GM10266 (cell line): Measurements from ENCODE around the gene PARS2.
A peak's percentile ranks its signal among the peaks of the same experiment; 100 is the strongest.

Experiments
- DNase-seq: peaks from one replicate; pipeline ENCODE4 v3.0.0; 2012; ENCODE audit errors: extremely low spot score
- TF ChIP-seq, protein P1 (sequence below): IDR thresholded peaks from 2 replicates; pipeline ENCODE4 v1.5.1; 2012; ENCODE audit warnings: mild to moderate bottlenecking, low read depth; ENCODE audit not compliant: control insufficient read depth, insufficient read depth; ENCODE audit errors: missing control alignments

PARS2 gene

DNA sequence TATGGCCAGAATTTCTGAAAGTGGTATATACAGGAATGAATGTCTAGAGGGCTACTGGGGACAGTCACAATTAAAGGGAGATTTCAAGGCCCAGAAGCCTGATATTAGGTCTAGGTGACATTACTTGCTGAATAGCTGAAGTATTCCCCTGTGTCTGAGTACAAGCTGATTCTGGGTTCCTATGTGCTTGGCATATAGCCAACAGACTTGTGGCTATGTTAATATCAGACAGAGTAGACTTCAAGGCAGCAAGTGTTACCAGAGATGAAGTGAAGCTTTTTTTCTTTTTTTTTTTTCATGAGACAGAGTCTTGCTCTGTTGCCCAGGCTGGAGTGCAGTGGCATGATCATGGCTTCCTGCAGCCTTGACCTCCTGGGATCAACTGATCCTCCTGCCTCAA is 40.3 kb downstream of the PARS2 start:
- TF ChIP-seq, protein P1, sequence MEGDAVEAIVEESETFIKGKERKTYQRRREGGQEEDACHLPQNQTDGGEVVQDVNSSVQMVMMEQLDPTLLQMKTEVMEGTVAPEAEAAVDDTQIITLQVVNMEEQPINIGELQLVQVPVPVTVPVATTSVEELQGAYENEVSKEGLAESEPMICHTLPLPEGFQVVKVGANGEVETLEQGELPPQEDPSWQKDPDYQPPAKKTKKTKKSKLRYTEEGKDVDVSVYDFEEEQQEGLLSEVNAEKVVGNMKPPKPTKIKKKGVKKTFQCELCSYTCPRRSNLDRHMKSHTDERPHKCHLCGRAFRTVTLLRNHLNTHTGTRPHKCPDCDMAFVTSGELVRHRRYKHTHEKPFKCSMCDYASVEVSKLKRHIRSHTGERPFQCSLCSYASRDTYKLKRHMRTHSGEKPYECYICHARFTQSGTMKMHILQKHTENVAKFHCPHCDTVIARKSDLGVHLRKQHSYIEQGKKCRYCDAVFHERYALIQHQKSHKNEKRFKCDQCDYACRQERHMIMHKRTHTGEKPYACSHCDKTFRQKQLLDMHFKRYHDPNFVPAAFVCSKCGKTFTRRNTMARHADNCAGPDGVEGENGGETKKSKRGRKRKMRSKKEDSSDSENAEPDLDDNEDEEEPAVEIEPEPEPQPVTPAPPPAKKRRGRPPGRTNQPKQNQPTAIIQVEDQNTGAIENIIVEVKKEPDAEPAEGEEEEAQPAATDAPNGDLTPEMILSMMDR: no peak
- no peak for DNase-seq

DNA sequence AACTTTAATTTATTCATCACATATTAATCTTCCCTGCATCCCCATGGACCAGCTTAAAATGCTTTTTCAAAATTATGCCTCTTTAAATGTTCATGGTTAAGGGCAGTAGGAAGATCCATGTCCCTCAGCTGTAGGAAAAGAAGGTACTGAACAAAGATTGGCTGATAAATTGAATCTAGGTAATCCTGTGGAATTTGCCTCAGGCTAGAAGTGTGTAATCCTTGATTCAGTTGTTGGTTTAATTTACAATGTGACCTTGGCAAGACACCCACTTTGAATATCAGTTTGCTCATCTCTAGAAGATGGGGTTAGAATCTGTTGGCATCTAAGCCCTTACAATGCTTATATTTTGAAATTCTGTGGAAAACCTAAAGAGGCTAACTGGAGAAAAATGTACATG is 42.6 kb downstream of the PARS2 start:
- TF ChIP-seq, protein P1: no peak
- no peak for DNase-seq

DNA sequence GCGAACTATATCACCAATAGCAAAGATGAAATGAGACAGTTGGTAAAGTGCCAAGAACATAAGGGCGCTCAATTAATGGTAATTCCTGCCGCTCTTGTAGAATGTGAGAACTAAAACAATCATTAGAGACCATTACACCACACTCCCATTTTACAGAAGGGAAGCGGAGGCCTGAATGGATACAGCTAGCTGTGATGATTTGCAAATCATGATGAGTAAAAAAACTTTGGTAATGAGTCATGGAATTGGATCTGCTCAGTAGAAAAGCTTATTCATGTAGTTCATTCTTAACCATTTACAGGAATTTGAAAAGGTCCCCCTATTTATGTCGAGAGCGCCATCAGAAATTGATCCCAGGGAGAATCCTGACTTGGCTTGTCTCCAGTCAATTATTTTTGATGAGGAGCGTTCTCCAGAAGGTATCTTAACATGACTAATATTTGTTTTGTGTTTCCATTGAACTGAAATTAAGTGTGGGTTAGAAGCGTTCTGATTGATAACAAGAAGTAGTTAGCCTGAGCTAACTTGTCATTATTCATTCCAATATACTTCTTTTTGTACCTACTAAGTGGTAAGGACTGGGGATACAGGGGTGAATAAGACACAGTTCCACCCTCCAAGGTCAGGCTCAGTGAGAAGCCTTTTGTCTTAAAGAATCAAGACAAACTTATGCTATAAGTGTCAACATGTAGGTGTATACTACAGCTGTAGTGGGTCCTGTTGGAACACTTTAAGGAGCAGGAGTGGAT is 47.9 kb downstream of the PARS2 start:
- DNase-seq: no peak
- TF ChIP-seq, protein P1: no peak

DNA sequence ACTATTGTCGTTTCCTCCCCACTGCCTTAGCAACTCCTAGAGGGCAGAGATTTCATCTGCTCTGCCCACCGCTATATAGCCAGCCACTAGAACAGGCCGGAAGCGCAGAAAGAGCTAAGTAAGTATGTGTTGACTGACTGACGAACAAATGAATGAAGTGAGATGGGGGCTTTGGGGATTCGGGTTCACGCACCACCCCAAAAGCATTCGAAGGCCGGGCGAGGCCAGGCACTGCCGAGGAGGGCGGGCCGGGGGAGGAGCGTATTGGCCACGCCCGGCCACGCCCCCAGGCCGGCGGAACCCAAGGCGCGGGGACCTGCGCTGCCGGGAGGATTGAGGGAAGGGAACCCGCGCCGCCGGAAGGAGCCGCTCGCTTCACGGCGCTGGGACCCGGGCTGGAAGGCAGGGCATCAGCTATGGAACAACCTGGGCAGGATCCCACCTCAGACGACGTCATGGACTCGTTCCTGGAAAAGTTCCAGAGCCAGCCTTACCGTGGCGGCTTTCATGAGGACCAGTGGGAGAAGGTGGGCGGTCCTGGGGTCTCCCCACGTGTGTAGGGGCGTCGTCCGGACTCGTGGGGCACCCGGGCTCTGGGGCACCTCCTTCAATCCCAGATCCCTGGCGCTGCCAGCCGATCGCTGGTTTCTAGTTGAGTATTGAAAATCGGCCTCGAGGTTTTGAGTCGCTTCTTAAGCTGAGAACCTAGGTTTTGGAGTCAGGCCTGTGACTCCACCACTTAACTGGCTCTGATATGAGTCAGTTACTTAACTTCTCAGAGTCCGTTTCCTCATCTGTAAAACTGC is 48.6 kb downstream of the PARS2 start, which contains the start of gene TTC4:
TTC4 (plus strand) TSS at position 369 of the 806 bp plus-strand sequence; CDS start at position 417, 48 bp downstream.
- TF ChIP-seq, protein P1: no peak
- DNase-seq: peak; percentile 89

DNA sequence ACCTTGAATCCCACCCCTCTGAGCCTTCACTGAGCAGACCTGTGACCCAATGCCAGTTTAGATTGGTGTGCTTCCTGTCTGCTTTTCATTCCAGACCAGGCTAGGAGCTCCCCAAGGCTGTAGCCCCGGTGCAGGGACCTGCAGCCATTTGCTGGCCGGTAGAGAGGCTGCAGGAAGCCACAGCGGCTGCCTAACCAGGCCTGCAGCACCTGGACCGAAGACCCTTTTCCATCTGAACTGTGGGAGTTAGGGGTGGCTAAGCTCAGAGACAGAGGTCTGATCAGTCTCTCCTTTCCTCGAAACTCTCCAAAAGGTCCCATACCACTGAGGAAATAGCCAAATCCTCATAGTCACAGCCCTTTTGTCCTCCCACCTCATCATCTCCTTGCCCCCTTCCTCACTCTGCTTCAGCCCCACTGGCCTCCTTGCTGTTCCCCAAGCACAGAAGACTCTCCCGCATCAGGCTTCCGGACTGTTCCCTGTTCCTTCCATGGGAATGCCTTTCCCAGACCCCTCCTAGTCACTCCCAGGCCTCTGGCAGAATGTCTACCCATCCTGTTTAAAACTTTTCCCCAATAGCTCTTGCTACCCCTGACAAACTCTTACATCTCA is 49.3 kb downstream of the PARS2 start:
- DNase-seq: no peak
- TF ChIP-seq, protein P1: no peak

DNA sequence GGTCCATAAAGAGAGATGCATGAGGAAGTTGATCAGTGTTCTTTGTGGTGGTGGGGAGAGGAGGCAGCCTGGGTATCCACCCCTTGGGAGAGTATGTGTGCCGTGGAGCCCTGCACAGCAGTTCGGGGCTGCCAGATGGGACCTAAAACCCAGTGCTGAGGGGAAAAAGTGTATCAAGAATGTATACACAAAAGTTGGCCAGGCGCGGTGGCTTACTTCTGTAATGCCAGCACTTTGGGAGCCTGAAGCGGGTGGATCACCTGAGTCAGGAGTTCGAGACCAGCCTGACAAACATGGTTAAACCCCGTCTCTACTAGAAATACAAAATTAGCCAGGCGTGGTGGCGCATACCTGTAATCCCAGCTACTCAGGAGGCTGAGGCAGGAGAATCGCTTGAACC is 52.8 kb downstream of the PARS2 start:
- TF ChIP-seq, protein P1: no peak
- DNase-seq: no peak
